ENCODE data around the gene IRS1.

Gene IRS1

GRCh38 chr2:226754821-226755604 lies 44.6 kb downstream of the IRS1 start:
- no peak for DNase-seq

GRCh38 chr2:226752887-226753286 lies 46.7 kb downstream of the IRS1 start:
- DNase-seq: no peak

GRCh38 chr2:226747288-226747687 lies 52.3 kb downstream of the IRS1 start:
- no peak for DNase-seq

- no peak for DNase-seq
Measured at GRCh38 chr2:226746196-226746800, 53.3 kb downstream of the IRS1 start.

GRCh38 chr2:226743915-226744314 lies 55.7 kb downstream of the IRS1 start:
- DNase-seq: no peak

GRCh38 chr2:226742347-226742746 lies 57.3 kb downstream of the IRS1 start:
- no peak for DNase-seq

GRCh38 chr2:226740039-226740648 lies 59.5 kb downstream of the IRS1 start:
- DNase-seq: no peak

- no peak for DNase-seq
Measured at GRCh38 chr2:226739545-226740030, 60.0 kb downstream of the IRS1 start.

GRCh38 chr2:226738821-226739544 lies 60.6 kb downstream of the IRS1 start:
- DNase-seq: no peak

GRCh38 chr2:226738191-226738820 lies 61.3 kb downstream of the IRS1 start:
- DNase-seq: no peak

GRCh38 chr2:226736382-226736781 lies 63.2 kb downstream of the IRS1 start:
- no peak for DNase-seq

- no peak for DNase-seq
Measured at GRCh38 chr2:226733927-226734564, 65.6 kb downstream of the IRS1 start.

GRCh38 chr2:226733189-226733858 lies 66.3 kb downstream of the IRS1 start:
- no peak for DNase-seq

- DNase-seq: no peak
Measured at GRCh38 chr2:226732478-226733188, 67.0 kb downstream of the IRS1 start.

- no peak for DNase-seq
Measured at GRCh38 chr2:226730481-226730880, 69.1 kb downstream of the IRS1 start.

- DNase-seq: no peak
Measured at GRCh38 chr2:226728996-226729395, 70.6 kb downstream of the IRS1 start.

GRCh38 chr2:226727251-226727650 lies 72.4 kb downstream of the IRS1 start:
- DNase-seq: no peak

- no peak for DNase-seq
Measured at GRCh38 chr2:226726546-226726945, 73.1 kb downstream of the IRS1 start.

GRCh38 chr2:226725126-226725860 lies 74.3 kb downstream of the IRS1 start:
- DNase-seq: no peak

- no peak for DNase-seq
Measured at GRCh38 chr2:226721541-226721940, 78.1 kb downstream of the IRS1 start.

All from SIG-M5 (cell line).